DOHH2 (cell line): ENCODE data around the gene CHCHD3.

Source experiments
- EZH2phosphoT487 ChIP-seq: fragments of 200-600 bp; sonication (generic); IDR thresholded peaks from 2 replicates; pipeline ENCODE4 v1.6.1; 2017; ENCODE audit warnings: borderline replicate concordance, mild to moderate bottlenecking, antibody characterized with exemption, low read length, moderate library complexity, mixed read lengths
- TF ChIP-seq, protein P1 (sequence below): fragments of 200-600 bp; sonication (generic); IDR thresholded peaks from one replicate; pipeline ENCODE4 v1.5.1; 2014; ENCODE audit warnings: antibody characterized with exemption, mild to moderate bottlenecking, low read depth, low read length; ENCODE audit not compliant: poor library complexity, severe bottlenecking

DNA sequence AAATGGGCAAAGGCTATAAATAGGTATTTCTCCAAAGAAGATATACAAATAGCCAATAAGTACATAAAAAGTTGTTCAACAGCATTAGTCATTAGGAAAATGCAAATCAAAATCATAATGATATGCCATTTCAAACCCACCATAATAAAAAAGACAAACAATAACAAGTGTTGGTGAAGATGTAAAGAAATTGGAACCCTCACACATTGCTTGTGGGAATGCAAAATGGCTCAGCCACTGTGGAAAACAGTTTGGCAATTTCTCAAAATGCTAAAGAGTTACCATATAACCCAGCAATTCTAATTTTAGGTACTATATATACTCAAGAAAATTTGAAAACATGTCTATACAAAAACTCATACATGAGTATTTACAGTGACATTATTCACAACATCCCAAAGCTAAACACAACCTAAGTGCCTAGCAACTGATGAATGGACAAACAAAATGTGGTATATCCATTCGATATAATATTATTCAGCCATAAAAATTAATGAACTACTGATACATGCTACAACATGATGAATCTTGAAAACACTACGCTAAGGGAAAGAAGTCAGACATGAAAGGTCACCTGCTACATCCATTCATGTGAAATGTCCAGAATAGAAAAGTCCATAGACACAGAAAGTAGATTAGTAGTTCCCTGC lies 55.6 kb downstream of the CHCHD3 start:
- TF ChIP-seq, protein P1, sequence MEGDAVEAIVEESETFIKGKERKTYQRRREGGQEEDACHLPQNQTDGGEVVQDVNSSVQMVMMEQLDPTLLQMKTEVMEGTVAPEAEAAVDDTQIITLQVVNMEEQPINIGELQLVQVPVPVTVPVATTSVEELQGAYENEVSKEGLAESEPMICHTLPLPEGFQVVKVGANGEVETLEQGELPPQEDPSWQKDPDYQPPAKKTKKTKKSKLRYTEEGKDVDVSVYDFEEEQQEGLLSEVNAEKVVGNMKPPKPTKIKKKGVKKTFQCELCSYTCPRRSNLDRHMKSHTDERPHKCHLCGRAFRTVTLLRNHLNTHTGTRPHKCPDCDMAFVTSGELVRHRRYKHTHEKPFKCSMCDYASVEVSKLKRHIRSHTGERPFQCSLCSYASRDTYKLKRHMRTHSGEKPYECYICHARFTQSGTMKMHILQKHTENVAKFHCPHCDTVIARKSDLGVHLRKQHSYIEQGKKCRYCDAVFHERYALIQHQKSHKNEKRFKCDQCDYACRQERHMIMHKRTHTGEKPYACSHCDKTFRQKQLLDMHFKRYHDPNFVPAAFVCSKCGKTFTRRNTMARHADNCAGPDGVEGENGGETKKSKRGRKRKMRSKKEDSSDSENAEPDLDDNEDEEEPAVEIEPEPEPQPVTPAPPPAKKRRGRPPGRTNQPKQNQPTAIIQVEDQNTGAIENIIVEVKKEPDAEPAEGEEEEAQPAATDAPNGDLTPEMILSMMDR = no peak
- TF ChIP-seq EZH2phosphoT487 = no peak
